ENCODE measurements around the gene RUNX1.
A peak's percentile ranks its signal among the peaks of the same experiment; 100 is the strongest.

RUNX1 gene

DNA sequence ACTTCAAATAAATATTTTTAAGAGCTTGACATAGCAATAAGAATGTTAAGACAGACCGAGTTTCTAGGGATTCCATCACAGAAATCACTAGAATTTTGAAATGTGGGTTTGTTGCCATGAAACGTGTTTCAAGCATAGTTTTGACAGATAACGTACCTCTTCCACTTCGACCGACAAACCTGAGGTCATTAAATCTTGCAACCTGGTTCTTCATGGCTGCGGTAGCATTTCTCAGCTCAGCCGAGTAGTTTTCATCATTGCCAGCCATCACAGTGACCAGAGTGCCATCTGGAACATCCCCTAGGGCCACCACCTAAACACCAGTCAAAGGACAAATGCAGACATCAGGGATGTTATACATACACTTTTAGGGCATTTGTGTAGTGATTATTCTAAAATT is 168.7 kb downstream of the RUNX1 start:
- no peak for DNase-seq (ENCODE audit: low spot score)

DNA sequence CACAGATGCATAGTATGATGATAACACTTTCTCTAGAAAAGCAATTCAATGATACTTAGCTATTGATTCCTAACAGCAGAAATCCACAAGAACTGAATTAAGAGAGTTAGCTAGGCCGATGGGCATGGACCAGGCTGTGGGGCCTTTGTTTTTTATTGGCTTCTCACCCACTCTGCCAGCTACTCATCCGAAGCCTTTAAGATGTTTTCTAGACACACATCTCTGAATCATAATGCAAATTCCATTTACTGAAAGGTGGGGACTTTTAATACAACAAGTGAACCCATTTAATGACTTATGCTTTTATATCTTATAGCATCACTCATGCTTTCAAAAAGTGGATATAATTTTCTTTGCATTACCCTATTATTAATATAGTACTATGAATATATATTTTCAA is 170.2 kb downstream of the RUNX1 start:
- no peak for DNase-seq (ENCODE audit: low spot score)

DNA sequence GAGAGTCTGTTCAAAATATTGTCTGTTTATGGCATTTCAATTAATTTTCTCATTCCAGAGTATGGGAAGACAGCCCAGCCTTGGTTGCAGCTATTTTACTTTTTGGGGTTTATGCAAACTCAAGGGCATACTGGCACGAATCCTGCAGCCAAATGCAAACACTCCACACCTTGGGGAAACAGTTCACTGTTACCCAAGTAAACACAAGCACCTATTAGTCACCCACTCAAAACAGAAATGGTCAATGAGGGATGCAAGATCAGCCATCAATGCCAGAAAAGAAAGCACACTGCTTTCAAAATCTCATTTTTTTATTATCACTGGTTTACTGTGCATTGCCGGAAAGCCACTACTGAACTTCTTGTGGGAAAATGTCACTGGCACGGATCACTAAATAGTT is 170.6 kb downstream of the RUNX1 start:
- DNase-seq (ENCODE audit: low spot score) = no peak

DNA sequence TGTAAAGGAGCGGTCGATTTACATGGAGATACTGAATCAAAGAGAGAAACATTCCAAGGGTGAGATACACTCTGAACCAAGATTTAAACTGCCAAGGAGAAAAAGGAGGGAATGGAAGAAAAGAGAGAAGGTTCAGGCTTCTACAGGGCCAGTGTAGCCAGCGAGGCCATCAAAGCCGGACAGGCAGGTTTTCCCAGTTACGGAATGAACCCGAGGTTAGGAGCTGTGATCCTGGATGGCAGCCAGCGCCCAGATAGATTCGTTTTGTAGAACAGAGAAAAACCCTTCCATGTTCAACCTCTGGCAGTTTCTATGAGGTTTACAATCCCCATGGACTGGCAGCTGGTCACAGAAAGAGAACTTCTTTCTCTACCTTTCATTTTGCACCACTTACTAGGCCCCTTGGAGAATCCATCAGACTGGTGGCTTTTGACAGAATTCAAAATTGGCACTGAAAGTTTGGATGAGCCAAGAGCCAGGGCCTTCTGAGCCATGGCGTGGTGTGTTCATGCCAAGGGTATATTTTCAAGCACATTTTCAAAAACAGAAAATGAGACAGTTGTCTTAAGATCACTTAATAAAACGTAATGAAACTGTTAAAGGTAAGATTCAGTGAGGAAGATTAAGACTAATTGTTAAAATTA is 171.5 kb downstream of the RUNX1 start:
- DNase-seq (ENCODE audit: low spot score) = no peak

DNA sequence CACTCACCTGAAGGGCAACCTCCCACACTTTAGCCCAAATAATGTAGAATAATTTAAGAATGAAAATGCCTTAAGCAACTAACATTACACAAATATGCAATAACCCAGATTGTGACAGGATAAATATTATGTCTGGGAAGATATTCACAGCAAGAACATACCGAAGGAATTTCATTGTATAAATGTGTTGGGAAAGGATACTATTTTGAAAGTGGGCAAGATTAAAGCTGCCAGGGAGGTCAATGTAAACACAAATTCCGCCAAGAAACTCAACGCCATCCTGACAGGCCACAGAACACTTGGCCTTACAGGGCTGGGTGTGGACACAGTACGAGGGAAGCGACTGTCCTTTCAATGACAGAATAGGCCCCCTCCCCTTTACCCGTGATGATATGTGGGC is 173.3 kb downstream of the RUNX1 start:
- DNase-seq (ENCODE audit: low spot score) = no peak

DNA sequence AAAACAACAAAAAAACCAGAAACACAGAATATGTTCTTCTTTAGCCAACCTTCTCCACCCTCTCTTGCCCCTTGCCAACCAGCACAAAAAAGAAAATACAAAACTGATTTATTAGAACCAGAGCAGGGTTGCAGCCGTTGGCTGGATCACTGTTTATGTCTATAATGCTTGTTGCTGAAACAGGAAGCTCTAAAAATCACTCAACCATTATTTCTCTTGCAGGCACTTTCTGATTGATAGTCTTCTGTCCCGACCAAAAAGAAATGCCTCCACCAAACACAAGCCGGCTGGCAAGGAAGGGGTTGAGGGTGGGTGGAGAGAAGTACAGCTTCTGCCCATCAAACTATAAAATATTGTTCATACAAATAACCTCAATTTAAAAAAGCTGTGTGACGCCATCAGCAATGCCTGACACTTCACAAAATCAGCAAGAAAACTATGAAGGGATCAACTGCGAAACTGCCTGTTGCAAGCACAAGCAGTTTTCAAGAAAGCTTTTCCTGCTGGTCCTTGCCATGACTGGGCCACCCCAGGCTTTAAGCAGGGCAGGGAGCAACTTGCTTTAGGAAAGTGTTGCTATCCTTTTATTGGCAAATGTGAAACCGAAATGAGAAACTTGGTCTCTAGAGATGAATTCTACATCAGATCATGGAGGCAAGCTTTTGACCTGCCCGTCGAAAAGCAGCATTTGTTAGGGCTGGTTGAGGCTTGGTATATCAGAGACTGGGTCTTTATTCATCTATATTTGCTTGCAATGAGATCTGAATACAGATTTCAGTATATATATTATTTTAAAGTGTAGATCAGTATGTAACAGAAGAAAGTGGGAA is 174.2 kb downstream of the RUNX1 start:
- no peak for DNase-seq (ENCODE audit: low spot score)

DNA sequence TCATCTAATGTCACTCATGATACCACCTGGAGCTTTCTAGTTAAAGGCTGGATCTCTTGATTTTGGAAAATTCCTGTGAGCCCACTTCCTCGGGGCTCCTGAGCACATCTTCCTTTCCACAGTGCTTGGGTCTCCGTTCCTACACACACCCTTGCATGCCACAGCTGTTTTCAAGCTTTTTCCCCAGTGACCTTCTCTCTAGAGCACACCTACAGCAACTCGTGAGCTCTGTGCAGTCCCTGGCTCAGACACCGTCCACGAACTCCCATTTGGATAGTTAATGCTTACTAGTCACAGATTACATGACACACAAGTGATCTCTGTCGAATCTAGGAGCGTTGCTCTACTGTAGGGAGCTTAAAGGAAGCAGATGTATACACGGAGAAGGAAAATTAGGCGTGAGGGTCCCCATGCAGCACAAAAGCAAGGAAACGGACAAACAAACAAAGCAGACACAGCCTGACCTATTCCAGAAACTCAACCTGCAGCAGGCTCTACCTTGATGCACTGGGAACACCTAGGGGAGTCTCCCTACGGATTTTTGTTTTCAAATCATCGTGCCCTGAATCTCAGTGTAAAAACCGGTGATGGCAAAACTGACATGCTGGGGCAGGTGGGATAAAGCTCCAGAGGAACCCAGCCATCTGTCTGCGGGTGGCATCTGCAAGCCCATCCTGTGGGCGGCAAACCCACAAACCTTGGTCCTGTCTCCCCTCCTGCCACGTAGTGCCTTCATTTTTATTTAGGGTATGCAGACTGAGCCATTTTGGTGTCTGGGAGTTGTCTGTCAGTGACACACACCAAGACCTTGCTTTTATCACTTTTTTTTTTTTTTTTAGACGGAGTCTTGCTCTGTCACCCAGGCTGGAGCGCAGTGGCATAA is 177.8 kb downstream of the RUNX1 start:
- no peak for DNase-seq (ENCODE audit: low spot score)

DNA sequence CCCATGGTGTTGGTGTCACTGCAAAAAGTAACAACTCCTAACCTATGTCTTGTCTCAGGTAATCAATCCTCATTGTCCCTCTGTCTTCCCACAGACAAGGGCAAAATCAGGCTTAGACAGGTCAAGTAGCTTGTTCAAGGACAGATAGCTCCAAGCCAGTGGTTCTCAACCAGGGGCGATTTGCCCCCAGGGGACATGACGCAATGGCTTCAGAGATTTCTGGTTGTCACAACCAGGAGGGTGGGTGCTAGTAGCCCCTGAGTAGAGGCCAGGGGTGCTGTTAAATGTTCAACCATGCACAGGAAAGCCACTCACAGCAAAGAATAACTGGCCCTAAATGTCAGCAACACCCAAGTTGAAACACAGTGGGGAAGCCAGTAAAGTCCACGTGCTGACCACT is 178.9 kb downstream of the RUNX1 start:
- DNase-seq (ENCODE audit: low spot score) = no peak

DNA sequence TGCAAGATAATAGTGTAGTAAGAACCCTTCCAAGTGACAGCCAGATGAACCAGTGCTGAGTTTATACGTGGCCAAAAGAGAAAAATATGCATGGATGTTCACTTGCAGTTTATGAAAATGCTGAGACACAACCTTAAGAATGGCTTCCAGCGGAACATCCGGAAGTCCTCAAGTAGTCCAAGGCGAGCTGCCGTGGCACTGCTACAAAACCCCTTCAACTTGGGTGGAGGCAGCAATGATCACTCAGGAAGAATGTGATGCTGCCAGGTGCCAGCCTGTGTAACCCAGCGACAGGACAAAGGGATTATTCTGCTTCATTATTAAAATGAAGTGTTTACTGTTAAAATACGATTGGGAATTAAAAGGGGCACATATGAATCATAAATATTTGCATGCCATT is 179.6 kb downstream of the RUNX1 start:
- no peak for DNase-seq (ENCODE audit: low spot score)

DNA sequence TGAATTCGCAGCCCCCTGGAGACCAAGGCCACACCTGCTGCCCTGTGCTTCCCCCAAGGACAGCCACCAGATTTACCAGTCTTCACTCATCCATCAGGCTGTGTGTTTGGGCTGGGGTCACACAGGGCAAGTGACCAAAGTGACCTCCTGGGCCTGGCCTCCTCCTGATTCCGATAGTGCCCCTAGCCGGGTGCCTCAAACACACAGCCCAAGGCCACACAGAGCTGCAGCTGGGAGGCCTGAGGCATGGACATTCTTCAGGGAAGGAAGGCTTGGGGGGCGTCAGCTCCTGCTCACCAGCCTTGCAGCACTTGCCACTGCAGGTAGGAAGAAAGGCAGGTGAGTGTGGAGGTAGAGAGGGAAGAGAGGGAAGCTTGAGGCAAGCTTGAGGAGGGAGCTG is 181.3 kb downstream of the RUNX1 start:
- no peak for DNase-seq (ENCODE audit: low spot score)

DNA sequence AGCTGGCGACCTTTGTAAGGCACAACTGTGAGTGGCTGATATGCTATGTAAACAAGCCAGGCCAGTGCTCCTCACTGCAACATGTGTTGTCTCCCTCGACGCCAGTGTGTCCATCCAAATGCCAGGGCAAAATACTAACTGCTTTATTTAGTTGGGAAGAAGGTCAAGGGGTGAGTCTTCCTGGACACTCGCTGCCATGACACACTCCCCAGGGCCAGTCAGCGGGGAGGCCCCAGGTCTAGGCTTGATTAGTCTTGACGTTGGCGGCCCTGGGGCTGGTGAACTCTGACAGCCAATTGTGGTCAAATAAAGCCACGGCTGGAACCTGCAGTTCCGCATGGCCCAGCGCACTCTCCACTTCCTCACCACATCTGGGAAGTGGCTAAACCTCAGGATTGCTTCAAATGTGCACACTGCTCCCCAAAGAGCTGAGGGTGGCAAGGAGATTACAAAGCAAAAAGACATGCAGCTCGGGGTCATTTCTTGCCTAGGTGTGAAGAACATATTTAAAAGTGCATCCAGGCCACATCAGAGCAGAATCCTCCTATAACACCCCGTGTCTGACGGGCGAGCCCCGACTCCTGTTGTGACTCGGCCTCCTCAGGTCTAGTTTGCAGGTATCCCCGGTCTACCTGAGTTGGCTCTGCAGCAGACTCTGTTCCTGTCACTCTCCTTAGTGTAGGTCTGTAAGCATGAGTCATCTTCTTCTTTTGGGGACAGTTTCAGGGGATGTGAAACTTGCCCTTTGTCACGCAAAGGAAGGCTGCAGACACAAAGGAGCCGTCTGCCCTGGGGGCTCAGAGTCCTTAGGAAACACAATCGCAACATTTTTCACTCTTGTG is 183.5 kb downstream of the RUNX1 start:
- DNase-seq (ENCODE audit: low spot score) = peak; percentile 84

DNA sequence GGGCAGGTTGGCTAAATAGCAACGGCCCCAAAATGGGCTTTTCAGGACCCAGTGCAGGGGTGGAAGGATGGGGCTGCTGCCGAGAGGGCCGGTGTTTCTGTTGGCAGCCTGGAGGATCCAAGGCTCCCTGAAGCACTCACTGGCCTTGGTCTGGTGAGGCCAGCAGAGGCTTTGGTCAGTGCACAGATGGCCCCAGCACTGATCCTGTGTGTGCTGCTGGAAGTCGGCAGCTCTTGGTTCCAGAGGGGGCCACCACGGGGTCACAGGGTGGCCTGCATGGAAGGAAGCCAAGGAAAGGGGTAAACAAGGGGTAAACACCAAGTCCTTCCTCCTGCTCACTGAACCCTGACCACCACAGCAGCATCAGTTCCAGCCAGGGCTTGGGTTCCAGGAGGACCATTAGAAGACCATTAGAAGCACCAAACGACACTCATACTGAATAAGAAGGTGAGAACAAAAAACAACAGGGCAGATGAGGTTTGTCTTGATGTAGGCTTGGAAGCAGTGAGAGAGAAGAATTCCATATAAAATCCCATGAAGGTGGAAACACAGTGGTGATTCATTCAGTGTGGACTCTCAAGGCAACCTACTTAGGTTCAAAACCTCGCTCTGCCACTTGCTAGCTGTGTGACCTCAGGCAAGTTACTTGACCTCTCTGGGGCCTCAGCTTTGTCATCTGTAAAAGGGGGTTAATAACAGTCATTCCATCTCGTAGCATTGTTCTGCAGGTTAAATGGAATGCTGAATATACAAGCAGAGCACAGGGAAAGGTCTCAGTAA is 184.5 kb downstream of the RUNX1 start:
- no peak for DNase-seq (ENCODE audit: low spot score)

DNA sequence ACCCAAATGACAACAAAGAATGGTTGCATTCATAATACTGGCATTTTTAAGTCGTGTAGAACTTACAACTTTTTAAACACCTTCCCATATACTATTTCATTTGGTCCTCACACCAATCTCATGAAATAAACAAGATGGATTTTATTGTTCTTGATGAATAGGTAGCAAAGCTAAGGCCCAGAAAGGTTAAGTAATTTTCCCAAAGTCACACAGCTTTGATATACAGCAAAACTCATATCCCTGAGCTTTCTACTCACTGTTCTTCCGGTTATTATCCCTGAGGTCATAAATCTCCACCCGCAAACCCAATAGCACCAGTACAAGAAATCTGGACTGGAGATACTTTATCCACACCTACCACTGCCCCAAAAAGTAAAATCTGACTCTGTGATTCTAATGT is 186.2 kb downstream of the RUNX1 start:
- no peak for DNase-seq (ENCODE audit: low spot score)

DNA sequence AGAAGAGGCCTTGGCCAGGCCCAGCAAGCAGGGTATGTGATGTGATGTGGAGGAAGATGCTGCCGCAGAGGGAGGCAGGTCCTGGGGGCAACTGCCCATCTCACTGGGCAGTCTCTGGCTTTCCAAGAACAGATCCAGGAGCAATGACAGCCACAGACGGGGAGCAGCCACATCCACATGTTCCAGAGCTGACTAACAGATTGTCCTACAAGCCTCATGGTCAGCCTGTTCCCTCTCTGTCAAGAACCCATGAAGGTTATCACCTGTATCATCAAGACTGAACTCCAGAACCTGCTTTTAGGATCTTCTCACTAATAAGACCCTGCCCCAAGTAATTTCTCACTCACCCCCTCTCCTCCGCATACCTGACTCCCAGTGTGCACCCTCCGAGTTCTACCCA is 187.8 kb downstream of the RUNX1 start:
- no peak for DNase-seq (ENCODE audit: low spot score)

DNA sequence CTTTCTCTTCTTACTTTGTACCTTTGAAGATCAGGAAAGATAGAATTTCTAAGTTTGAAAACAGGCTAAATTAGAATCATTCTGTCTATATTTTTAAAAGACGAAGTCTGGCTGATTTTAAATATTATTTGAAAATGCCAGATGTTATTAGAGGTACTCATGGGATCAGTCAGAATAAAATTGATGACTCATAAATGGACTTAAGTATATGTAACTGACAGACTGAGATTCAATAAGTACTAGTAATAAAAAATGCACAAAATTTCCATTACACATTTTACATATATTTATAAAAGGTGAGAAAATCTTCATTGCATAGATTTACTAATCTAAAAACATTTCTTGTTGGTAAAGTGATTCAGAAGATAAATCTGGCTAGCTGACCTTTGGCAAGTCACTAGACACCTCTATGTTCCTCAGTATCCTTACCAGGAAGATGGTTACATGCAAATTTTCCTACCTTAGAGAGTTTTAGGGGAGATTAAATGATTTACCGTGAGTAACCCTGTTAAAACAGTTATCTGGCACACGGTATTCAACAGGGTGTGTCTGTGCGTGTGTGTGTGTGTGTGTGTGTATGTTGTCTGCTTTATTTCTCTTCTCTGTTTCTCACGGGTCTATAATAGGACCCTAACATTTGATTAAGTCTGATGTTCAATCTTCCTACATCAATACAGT is 189.0 kb downstream of the RUNX1 start:
- DNase-seq (ENCODE audit: low spot score) = no peak

DNA sequence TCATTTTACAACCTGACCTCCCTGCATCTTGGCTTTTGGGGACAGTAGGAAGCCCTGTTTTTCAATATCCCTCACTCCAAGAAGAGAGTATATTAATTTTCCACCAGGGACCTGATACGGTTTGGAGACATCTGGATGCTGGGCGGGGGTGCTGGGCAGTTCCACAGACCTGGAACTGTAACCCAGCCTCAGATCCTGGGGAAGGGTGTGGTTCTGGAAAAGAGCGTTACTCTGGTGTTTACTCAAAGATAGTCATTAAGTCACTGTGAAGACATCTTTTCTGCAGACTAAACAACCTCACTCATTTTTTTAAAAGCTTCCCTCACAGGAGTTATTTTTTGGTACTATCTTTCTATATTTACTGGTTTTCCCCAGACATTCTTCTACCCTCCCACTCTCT is 190.5 kb downstream of the RUNX1 start:
- DNase-seq (ENCODE audit: low spot score) = no peak

DNA sequence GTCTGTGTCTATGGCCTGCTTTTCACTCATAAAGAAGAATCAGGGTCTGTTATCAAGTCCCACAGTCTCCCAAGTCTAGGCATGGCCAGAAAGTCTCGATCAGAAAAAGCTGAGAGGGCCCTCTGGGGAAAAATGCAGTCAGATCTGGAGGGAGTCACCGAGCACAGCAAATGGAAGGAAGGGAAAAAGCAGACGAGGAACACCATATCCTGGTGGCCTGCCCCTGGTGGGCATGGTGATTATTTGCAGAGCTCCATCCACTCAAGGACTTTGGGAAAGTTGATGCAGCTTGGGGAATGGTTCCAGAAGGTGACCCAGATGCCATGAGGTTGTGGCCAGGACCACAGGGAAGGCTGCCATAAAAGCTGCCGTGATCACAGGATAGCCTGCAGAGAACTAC is 191.2 kb downstream of the RUNX1 start:
- DNase-seq (ENCODE audit: low spot score) = no peak

DNA sequence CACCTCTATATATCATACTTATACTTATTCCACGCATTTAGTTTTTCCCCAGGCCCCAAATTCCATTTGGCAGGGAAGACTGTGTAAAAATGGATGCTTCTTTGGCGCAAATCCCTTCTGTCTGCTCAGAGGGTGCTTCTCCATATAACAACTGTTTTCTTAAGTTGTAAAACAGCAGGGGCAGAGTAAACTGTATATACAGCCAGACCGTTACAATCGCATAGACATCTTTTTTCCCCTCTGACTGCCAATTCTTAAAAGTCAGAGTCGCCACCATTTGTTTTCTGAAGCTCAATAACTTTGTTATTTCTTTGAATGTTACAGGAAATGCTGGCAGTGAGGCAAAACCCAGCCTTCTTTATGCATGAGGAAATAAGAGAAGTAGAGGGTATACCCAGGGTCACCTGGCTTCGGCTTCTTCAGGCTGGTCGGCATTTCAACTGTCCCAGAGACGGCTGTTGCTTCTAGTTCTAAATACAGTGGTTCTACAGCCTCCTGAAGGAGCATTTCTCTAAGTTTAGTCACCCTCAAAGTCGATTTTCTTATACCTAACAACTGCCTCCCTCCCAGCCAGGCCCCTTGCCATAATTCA is 191.9 kb downstream of the RUNX1 start:
- DNase-seq (ENCODE audit: low spot score) = no peak

DNA sequence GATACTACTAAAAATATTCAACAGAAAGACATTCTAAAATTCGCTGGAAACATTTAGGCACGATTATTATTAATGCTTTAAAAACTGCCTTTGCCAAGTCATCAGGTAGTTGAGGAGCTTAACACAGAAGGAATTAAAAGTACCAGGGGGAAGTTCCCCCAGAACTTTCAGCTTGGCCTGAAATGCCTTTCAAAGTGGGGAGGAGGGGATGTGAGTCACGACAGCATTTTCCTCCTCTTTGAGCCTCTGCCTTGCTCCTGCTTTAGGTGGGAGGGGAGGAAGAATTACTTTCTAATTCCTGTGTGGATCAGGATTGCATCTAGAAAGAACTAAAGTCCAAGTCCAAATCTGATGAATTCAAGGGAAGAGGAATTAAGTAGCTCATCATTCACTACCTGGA is 196.7 kb downstream of the RUNX1 start:
- no peak for DNase-seq (ENCODE audit: low spot score)

DNA sequence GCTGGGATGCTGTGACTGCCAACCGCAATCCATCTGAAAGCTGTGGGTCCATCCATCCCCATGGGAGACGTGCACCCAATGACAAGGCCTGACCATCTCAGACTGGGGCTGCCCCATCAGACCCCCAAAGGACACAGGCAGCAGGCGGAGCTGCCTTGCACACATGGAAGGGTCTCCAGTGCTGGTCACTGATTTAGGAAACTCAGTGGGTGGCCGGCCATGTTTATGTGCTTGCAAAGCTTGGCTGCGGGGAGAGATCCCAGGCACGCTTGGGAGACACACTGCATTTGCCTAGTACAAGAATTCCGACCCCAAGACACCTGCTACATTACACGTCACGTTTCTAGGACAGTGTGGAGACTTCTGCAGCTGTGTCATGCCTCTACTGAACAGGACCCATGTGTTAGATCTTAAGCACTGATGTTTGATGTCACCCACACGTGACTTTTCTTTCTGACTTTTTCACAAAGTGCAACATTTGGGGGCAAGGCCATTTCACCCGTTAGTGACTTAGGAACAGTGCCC is 198.9 kb downstream of the RUNX1 start:
- no peak for DNase-seq (ENCODE audit: low spot score)

All from activated CD4-positive, alpha-beta T cell treated with anti-CD3 and anti-CD28 coated beads, Interleukin-2, Interleukin-4, amounts not matched to agents 100 ng/mL and 50 ng/mL, durations not matched to agents 16 hours and 8 hours (primary cell).